ENCODE data around the gene MAMDC2.

The MAMDC2 gene

GRCh38 chr9:70080481-70081119, 37.0 kb downstream of the MAMDC2 start:
- no peak for DNase-seq
- TF ChIP-seq EZH2 (optimal IDR thresholded peaks at IDR 0.05; ENCODE audit: low read depth, low read length) (no peak), EZH2phosphoT487 (IDR thresholded peaks at IDR 0.05; ENCODE audit: low read length) (no peak)
- TF ChIP-seq, protein P1, sequence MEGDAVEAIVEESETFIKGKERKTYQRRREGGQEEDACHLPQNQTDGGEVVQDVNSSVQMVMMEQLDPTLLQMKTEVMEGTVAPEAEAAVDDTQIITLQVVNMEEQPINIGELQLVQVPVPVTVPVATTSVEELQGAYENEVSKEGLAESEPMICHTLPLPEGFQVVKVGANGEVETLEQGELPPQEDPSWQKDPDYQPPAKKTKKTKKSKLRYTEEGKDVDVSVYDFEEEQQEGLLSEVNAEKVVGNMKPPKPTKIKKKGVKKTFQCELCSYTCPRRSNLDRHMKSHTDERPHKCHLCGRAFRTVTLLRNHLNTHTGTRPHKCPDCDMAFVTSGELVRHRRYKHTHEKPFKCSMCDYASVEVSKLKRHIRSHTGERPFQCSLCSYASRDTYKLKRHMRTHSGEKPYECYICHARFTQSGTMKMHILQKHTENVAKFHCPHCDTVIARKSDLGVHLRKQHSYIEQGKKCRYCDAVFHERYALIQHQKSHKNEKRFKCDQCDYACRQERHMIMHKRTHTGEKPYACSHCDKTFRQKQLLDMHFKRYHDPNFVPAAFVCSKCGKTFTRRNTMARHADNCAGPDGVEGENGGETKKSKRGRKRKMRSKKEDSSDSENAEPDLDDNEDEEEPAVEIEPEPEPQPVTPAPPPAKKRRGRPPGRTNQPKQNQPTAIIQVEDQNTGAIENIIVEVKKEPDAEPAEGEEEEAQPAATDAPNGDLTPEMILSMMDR (IDR thresholded peaks at IDR 0.05; ENCODE audit: low read length) = no peak
- Histone ChIP-seq H3K9ac (ENCODE audit: low read length) (no peak overlapping the region), H3K79me2 (ENCODE audit: low read length) (no peaks in the 10 kb centered on the region), H3K9me2 (replicated peaks; ENCODE audit: insufficient read depth, low read length) (no peaks in the 10 kb centered on the region), H3K36me3 (replicated peaks; ENCODE audit: insufficient read depth, low read length) (no peaks in the 10 kb centered on the region), H3F3A (ENCODE audit: insufficient read depth, low read length) (no peaks in the 10 kb centered on the region), H3K4me1 (ENCODE audit: low read length) (no peaks in the 10 kb centered on the region), H3K27me3 (replicated peaks; ENCODE audit: insufficient read depth, low read length) (no peaks in the 10 kb centered on the region), H2AFZ (ENCODE audit: low read length) (no peak overlapping the region), H3K4me2 (ENCODE audit: low read depth, low read length) (no peak overlapping the region), H4K20me1 (ENCODE audit: insufficient read depth, low read length) (no peaks in the 10 kb centered on the region), H3K27ac (ENCODE audit: low read length) (no peak overlapping the region), H3K4me3 (ENCODE audit: low read length) (no peak overlapping the region), H3K9me3 (replicated peaks; ENCODE audit: insufficient read depth, low read length) (no peaks in the 10 kb centered on the region)

DNA sequence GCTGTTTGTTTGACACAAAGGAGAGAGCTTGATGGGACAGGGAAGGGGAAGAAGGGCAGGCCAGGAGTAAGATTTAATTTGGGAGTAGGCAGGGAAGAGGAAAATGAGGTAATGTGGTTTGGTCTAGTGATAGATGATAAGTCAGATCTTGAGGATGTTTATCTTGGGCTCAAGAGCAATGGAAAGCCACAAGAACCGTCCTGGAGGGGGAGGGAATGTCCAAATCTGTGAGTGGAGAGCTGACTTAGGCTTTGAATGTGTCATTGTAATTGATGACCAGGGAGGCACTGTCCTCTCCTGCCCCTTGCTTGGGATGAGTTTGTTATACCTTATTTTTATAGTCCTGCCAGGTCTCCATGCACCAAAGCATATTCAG, 37.5 kb downstream of the MAMDC2 start:
- Histone ChIP-seq H4K20me1 (ENCODE audit: insufficient read depth, low read length) (no peaks in the 10 kb centered on the region), H3K79me2 (ENCODE audit: low read length) (no peaks in the 10 kb centered on the region), H3K9me3 (replicated peaks; ENCODE audit: insufficient read depth, low read length) (no peaks in the 10 kb centered on the region), H3K4me2 (ENCODE audit: low read depth, low read length) (no peak overlapping the region), H3K4me3 (ENCODE audit: low read length) (no peak overlapping the region), H3K4me1 (ENCODE audit: low read length) (no peaks in the 10 kb centered on the region), H3K9me2 (replicated peaks; ENCODE audit: insufficient read depth, low read length) (no peaks in the 10 kb centered on the region), H3F3A (ENCODE audit: insufficient read depth, low read length) (no peaks in the 10 kb centered on the region), H3K27me3 (replicated peaks; ENCODE audit: insufficient read depth, low read length) (no peaks in the 10 kb centered on the region), H3K9ac (ENCODE audit: low read length) (no peak overlapping the region), H2AFZ (ENCODE audit: low read length) (no peak overlapping the region), H3K36me3 (replicated peaks; ENCODE audit: insufficient read depth, low read length) (no peaks in the 10 kb centered on the region), H3K27ac (ENCODE audit: low read length) (no peak overlapping the region)
- DNase-seq = no peak
- TF ChIP-seq, protein P1 (IDR thresholded peaks at IDR 0.05; ENCODE audit: low read length) = no peak
- TF ChIP-seq EZH2 (optimal IDR thresholded peaks at IDR 0.05; ENCODE audit: low read depth, low read length) = no peak
- no peak for TF ChIP-seq EZH2phosphoT487 (IDR thresholded peaks at IDR 0.05; ENCODE audit: low read length)

- no peaks in the 10 kb centered on the region for H3F3A ChIP-seq (ENCODE audit: insufficient read depth, low read length)
- no peaks in the 10 kb centered on the region for H3K9me2 ChIP-seq (replicated peaks; ENCODE audit: insufficient read depth, low read length)
- TF ChIP-seq, protein P1 (IDR thresholded peaks at IDR 0.05; ENCODE audit: low read length) = no peak
- TF ChIP-seq EZH2phosphoT487 (IDR thresholded peaks at IDR 0.05; ENCODE audit: low read length) (no peak), EZH2 (optimal IDR thresholded peaks at IDR 0.05; ENCODE audit: low read depth, low read length) (no peak)
- no peak overlapping the region for H3K4me2 ChIP-seq (ENCODE audit: low read depth, low read length)
- no peaks in the 10 kb centered on the region for H3K9me3 ChIP-seq (replicated peaks; ENCODE audit: insufficient read depth, low read length)
- H3K27ac ChIP-seq (ENCODE audit: low read length) = no peak overlapping the region
- no peak overlapping the region for H2AFZ ChIP-seq (ENCODE audit: low read length)
- H3K4me3 ChIP-seq (ENCODE audit: low read length) = no peak overlapping the region
- H3K9ac ChIP-seq (ENCODE audit: low read length) = no peak overlapping the region
- no peaks in the 10 kb centered on the region for H3K4me1 ChIP-seq (ENCODE audit: low read length)
- H4K20me1 ChIP-seq (ENCODE audit: insufficient read depth, low read length) = no peaks in the 10 kb centered on the region
- H3K27me3 ChIP-seq (replicated peaks; ENCODE audit: insufficient read depth, low read length) = no peaks in the 10 kb centered on the region
- peaks cover 4% of the 10 kb centered on the region; the same call in 1 of the 2 replicates for H3K79me2 ChIP-seq (ENCODE audit: low read length)
- no peak for DNase-seq
- no peaks in the 10 kb centered on the region for H3K36me3 ChIP-seq (replicated peaks; ENCODE audit: insufficient read depth, low read length)
Measured at GRCh38 chr9:70083429-70083828, 39.8 kb downstream of the MAMDC2 start.
